NCI-H146 treated with DMSO at 0.1 percent for 48 hours (cell line): ENCODE results near the gene MGAT5.
A peak's percentile ranks its signal among the peaks of the same experiment; 100 is the strongest.

Experiments
- DNase-seq: peaks from one replicate; lab custom pipeline; 2025; ENCODE audit not compliant: unreplicated experiment; lab: John Stamatoyannopoulos, UW

The MGAT5 gene

GRCh38 chr2:134253804-134254203 is at the start of gene MGAT5:
Gene MGAT5, plus strand, starts transcription at chr2:134254072. Its CDS starts 332 bp downstream, at chr2:134254404.
- peak; percentile 80 for DNase-seq

- no peak for DNase-seq
These were observed 48.8 kb upstream of the MGAT5 start for GRCh38 chr2:134205087-134205486.

- no peak for DNase-seq
These were observed 47.8 kb upstream of the MGAT5 start for GRCh38 chr2:134206031-134206430.

- DNase-seq, result no peak
These were observed 47.3 kb upstream of the MGAT5 start for GRCh38 chr2:134206573-134206972.

- DNase-seq, result no peak
These were observed 46.2 kb upstream of the MGAT5 start for GRCh38 chr2:134207589-134208209.

GRCh38 chr2:134208825-134209224 is 45.0 kb upstream of the MGAT5 start:
- no peak for DNase-seq

- no peak for DNase-seq
These were observed 41.1 kb upstream of the MGAT5 start for GRCh38 chr2:134212746-134213145.

- no peak for DNase-seq
These were observed 37.6 kb upstream of the MGAT5 start for GRCh38 chr2:134216152-134216829.

GRCh38 chr2:134217351-134217750 is 36.5 kb upstream of the MGAT5 start:
- DNase-seq, result peak; percentile 31

GRCh38 chr2:134217924-134218323 is 35.9 kb upstream of the MGAT5 start:
- DNase-seq, result no peak

- no peak for DNase-seq
These were observed 35.5 kb upstream of the MGAT5 start for GRCh38 chr2:134218414-134218813.

GRCh38 chr2:134218930-134219658 is 34.8 kb upstream of the MGAT5 start:
- no peak for DNase-seq

- no peak for DNase-seq
These were observed 33.4 kb upstream of the MGAT5 start for GRCh38 chr2:134220344-134220974.

GRCh38 chr2:134224005-134224404 is 29.9 kb upstream of the MGAT5 start:
- no peak for DNase-seq

- no peak for DNase-seq
These were observed 28.7 kb upstream of the MGAT5 start for GRCh38 chr2:134225173-134225572.

- no peak for DNase-seq
These were observed 28.0 kb upstream of the MGAT5 start for GRCh38 chr2:134225841-134226240.

- no peak for DNase-seq
These were observed 27.3 kb upstream of the MGAT5 start for GRCh38 chr2:134226601-134227000.

- DNase-seq, result peak; percentile 26
These were observed 26.2 kb upstream of the MGAT5 start for GRCh38 chr2:134227666-134228065.

GRCh38 chr2:134228493-134228903 is 25.4 kb upstream of the MGAT5 start:
- no peak for DNase-seq

GRCh38 chr2:134229540-134229939 is 24.3 kb upstream of the MGAT5 start:
- no peak for DNase-seq

GRCh38 chr2:134230885-134231284 is 23.0 kb upstream of the MGAT5 start:
- no peak for DNase-seq
